HUDEP-2 (cell line): ENCODE measurements around the gene SUSD4.

Experiments used
- DNase-seq, 76 experiments: peaks; one replicate each; lab custom pipeline; 2025; ENCODE audit not compliant: unreplicated experiment in 76 of 76; lab: John Stamatoyannopoulos, UW

Gene SUSD4

GRCh38 chr1:223363057-223363855, 720 bp downstream of the SUSD4 start:
- no peak for DNase-seq

GRCh38 chr1:223358826-223359225, 5.2 kb downstream of the SUSD4 start:
- DNase-seq = no peak

- DNase-seq = no peak
Measured at GRCh38 chr1:223355699-223356098, 8.3 kb downstream of the SUSD4 start.

GRCh38 chr1:223353939-223354338, 10.0 kb downstream of the SUSD4 start:
- no peak for DNase-seq

DNA sequence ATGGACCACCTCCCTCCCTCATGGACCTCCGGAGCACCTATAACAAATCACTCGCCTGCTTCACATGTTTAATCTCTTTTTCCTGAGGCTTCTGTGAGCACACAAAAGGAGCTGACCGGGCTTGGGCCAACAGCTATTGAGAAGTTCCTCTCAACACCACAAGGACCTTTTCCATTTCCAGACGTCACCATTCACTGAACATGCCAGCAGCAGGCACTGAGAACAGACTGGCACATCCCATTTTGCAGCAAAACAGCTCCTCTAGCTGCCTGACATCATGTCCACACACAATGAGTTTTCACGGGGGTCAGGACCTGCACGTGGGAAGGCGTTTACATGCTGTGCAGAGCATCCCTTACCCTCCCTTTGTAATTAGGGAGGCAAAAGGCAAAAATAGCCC, 11.0 kb downstream of the SUSD4 start:
- DNase-seq = no peak

- no peak for DNase-seq
Measured at GRCh38 chr1:223350361-223350908, 13.5 kb downstream of the SUSD4 start.

DNA sequence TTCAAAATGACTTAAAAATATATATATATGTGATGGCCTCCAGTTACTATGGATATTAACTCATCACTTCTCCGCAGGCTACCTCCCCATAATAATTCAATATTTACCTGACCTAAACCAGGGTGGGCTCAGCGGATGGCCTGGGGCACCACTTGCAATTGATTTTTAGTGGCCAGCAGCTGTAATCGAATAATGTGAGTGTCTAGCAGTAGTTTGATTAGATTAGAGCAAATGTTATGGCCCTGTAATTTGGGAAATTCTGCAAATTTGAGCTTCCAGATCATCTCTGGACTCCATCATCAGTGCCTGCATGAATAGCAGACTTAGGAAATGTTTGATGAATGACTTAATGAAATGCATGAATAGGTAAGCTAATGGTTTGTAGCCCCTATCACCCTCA, 14.7 kb downstream of the SUSD4 start:
- no peak for DNase-seq

GRCh38 chr1:223348439-223348838, 15.5 kb downstream of the SUSD4 start:
- DNase-seq = no peak

- no peak for DNase-seq
Measured at GRCh38 chr1:223347583-223347982, 16.4 kb downstream of the SUSD4 start.

DNA sequence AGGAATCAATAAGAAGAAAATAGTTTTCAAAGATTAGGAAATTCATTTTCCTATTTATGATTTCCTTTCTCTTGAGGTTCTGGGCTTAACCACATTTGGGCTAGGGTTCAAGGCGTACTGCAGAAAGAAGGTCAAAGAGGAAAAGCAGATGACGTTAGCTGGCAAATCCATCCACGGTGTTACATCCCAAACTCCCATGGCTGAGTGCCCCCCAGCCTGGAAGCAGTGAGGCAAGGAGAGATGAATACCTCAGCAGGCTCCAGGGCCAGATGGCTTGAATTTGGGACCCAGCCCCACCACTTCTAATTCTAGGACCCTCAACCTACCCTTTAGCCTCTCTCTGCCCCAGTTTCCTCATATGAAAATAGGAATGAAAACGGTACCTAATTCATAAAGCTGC, 17.7 kb downstream of the SUSD4 start:
- no peak for DNase-seq

GRCh38 chr1:223345720-223346119, 18.3 kb downstream of the SUSD4 start:
- DNase-seq = no peak

GRCh38 chr1:223344491-223344890, 19.5 kb downstream of the SUSD4 start:
- DNase-seq = peak in 4 of 76 experiments; percentile 1 to 19 (median 14)

- peak in 1 of 76 experiments; percentile 10 for DNase-seq
Measured at GRCh38 chr1:223343692-223344091, 20.3 kb downstream of the SUSD4 start.

DNA sequence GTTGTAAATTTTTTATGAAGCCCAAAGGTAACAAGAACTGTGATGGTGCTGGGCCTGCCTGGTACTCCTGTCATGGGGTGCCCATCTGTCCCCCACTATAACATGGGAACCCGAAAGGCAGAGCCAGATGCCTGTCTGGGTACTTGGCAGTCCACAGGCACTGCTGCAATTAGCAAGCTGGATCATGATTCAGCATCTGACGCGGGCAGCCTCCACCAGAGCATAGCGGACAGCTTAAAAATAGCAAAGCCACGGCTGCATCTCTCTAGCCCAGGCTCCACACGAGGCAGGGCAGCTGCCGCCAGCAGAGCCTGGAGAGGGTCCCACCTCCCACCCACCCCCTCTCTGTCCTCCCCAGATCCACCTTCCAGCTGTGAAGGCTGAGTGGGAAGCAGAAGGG, 22.9 kb downstream of the SUSD4 start:
- peak in 1 of 76 experiments; percentile 2 for DNase-seq

DNA sequence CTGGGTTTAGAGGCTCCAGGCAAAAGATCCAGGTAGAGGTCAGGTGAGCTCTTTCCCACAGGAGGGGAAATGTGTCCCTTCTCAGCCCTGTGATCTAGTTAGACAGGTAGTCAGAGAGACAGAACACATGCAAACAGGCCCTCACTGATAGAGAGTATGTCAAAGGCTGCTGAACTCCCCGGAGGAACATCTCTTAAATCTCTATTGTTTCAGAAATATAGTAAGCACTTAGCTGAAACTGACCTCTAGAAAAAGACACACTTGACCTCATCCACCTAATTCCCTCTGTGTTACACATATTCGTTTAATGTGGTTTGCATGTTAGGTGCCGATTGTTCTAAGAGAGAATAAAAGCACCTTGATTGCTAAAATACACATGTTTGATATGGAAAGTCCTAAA, 23.3 kb downstream of the SUSD4 start:
- no peak for DNase-seq

DNA sequence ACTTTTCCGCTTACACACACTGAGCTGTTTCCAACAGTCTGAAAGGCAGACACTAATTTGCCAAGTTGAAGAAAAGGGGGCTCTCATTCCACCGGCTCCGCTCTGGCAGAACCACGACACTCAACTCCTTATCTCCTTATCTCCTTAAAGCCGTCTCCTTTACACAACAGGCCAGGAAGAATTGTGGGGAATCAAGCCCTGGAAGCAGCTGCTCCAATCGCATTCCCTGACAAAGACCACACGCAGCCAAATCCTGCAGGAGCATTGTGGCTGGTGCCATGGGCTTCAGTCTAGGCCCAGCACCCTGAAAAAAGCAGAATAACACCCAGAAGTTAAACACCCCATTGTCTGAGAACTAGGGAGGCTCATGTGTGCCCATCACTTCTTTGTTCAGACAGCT, 24.1 kb downstream of the SUSD4 start:
- no peak for DNase-seq

GRCh38 chr1:223338811-223339746, 24.9 kb downstream of the SUSD4 start:
- DNase-seq = no peak

DNA sequence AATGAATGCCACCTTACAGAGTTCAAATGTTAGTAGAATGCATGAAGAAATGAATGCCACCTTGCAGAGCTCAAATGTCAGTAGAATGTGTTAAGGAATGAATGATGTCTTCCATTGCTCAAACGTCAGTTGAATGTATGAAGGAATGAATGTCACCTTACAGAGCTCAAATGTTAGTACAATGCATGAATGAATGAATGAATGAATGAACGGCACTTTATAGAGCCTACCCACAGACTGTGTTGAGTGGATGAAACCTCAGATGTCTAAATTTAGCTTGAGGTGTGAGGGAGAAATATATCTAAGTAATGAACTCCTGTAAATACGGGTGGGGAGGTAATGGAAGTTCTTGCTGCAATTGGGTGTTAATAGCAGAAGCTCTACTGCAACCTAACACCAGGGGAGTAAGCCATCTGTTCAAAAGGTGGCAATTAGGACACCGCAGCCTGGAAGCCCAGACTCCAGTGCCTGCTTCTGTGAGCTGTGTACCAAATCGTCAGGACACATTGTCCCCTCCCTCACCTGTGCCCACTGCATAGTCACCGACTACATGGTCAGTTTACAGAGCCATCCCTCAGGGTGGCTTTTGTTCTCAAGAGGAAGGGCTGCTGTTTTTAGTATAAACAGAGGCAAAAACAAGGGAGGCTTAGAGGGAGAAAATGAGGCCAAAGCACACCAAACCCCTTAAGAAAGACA, 26.7 kb downstream of the SUSD4 start:
- DNase-seq = no peak

- no peak for DNase-seq
Measured at GRCh38 chr1:223334156-223334555, 29.8 kb downstream of the SUSD4 start.

DNA sequence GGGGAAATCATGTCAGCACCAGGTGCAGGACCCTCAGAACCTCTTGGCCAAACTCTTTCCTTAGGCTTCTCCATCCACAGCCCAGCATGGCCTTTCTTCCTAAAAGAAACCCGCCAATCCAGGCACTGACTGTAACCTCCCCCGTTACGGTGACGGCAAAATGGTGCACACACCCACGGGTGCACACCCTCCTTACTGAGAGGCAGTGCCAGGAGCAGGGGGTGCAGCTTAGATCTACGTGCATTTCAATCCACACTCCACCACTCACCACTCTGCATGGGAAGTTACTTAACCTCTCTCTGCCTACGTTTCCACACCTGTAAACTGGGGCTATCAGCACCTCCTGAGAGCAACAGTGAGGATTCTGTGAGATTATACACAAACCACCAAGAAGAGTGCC, 31.0 kb downstream of the SUSD4 start:
- DNase-seq = no peak

DNA sequence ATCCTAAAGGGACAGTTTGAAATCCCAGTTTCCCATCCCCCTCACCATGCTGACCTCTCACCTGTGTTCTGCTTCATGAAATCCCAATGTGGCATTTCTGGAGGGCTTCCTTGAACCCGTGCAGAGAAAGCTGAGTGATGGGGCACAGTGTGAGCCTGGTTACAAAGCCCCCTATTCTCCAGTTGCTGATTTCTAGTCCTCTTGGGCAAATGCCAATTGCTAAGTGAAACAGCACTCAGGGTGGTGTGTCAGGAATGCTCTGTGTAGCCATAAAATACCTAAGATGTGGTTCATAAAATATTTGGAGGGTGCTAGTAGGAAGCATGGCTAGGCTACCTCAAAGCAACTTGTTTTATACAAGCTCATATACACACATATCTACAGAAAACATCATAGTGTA, 32.0 kb downstream of the SUSD4 start:
- no peak for DNase-seq
